ENCODE results near the gene MREG.
"Not testable (repeated sequence)": the region's sequence is repeated elsewhere in the genome, so short reads cannot be mapped to it uniquely, and the experiment has no call there.

The MREG gene

DNA sequence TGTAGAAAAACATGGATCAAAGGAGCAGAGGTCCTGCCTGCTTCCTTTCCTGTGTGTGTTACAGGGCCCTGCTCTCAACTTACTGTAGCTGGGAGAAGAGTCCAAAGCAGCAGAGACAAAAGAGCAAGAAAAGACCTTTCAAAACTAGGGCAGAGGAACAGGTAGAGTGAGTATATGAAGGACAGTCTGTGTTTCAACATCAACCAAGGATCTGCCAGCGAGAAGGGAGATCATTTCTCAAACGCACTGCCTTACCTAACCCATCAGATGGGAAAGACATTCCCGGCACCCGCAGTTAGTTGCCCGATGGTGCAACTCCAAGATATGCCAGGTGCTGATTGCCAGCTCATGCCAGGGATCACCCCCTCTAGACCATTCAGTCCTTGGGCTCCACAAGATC, 41.7 kb downstream of the MREG start:
- TF ChIP-seq, protein P1, sequence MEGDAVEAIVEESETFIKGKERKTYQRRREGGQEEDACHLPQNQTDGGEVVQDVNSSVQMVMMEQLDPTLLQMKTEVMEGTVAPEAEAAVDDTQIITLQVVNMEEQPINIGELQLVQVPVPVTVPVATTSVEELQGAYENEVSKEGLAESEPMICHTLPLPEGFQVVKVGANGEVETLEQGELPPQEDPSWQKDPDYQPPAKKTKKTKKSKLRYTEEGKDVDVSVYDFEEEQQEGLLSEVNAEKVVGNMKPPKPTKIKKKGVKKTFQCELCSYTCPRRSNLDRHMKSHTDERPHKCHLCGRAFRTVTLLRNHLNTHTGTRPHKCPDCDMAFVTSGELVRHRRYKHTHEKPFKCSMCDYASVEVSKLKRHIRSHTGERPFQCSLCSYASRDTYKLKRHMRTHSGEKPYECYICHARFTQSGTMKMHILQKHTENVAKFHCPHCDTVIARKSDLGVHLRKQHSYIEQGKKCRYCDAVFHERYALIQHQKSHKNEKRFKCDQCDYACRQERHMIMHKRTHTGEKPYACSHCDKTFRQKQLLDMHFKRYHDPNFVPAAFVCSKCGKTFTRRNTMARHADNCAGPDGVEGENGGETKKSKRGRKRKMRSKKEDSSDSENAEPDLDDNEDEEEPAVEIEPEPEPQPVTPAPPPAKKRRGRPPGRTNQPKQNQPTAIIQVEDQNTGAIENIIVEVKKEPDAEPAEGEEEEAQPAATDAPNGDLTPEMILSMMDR (IDR thresholded peaks at IDR 0.05; ENCODE audit: low read depth, low read length, missing control alignments), result no peak
- Histone ChIP-seq H3K36me3 (replicated peaks) (no peaks in the 10 kb centered on the region), H3K27me3 (replicated peaks) (no peaks in the 10 kb centered on the region), H3K27ac (no peak overlapping the region), H3K4me3 (ENCODE audit: low read depth, low read length) (no peak overlapping the region)
- in situ Hi-C loops (cut with HindIII; ENCODE audit: low pct_ligation_motif_present, low sequenced_read_pairs), result no loop called here
- no peak for DNase-seq

DNA sequence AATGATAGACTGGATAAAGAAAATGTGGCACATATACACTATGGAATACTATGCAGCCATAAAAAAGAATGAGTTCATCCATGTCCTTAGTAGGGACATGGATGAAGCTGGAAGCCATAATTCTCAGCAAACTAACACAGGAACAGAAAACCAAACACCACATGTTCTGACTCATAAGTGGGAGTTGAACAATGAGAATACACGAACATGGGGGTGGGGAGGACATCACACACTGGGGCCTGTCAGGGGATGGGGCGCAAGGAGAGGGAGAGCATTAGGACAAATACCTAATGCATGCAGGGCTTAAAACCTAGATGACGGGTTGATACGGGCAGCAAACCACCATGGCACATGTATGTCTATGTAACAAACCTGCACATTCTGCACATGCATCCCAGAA, 42.5 kb downstream of the MREG start:
- in situ Hi-C loops (cut with HindIII; ENCODE audit: low pct_ligation_motif_present, low sequenced_read_pairs), result not testable (repeated sequence)

DNA sequence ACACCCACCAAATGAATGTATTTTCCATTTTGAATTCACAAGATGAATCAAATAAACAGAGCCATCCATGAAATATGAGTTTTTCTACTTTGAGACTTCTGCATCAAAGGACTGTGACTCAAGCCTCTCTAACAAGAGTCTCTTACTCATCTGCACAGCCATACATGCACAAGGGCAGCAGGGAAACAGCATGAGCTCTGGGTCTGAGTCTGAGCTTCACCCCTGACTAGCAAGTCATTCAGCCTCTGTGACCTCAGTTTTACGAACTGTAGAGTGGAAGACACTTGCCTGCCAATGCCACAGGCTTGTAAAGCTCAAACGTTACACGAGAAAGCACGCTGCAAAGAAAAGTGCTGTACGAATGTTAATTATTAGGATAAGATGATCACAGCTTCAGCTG, 42.9 kb downstream of the MREG start:
- in situ Hi-C loops (cut with HindIII; ENCODE audit: low pct_ligation_motif_present, low sequenced_read_pairs), result no loop called here
- Histone ChIP-seq H3K27ac (no peak overlapping the region), H3K4me3 (ENCODE audit: low read depth, low read length) (no peak overlapping the region), H3K27me3 (replicated peaks) (no peaks in the 10 kb centered on the region), H3K36me3 (replicated peaks) (no peaks in the 10 kb centered on the region)
- DNase-seq, result peak; percentile 43
- TF ChIP-seq, protein P1 (IDR thresholded peaks at IDR 0.05; ENCODE audit: low read depth, low read length, missing control alignments), result no peak

More for the DNA sequence above, 42.5 kb downstream of the MREG start:
- not testable (repeated sequence) for H3K4me3 ChIP-seq (ENCODE audit: low read depth, low read length); H3K27me3 ChIP-seq (replicated peaks); H3K27ac ChIP-seq; H3K36me3 ChIP-seq (replicated peaks); DNase-seq

DNA sequence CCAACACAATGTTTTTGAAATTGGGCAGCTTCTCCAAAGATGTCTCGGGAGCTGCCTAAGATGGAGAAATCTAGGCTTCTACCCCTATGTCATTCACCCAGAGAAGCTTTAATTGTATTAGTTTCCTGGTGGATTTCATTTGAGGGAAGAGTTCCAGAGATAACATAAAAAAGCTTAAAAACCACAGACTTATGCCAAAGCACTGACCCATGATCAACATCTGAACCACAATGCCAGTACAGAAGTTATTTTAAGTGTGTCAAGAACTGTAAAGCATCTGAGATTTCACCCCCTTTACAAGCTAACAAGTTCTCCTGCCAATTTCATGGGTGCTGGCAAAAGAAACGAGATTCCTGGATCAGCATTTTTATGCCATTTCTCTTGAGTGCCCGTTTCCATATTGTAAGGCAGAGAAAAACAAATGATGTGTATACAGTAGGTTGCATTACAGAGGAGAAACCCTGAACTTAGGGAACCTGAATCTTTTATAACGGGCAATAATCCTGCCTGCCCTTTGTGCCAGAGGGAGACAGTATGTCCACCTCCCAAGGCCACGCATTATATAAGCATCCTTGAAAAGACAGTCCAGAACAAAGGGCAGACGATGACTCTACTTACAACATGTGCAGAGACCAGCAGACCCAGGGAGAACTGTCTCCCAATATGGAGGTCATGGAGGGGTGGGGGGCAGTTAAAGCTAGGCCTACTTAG, 44.1 kb downstream of the MREG start:
- in situ Hi-C loops (cut with HindIII; ENCODE audit: low pct_ligation_motif_present, low sequenced_read_pairs), result no loop called here
- TF ChIP-seq, protein P1 (IDR thresholded peaks at IDR 0.05; ENCODE audit: low read depth, low read length, missing control alignments), result no peak

DNA sequence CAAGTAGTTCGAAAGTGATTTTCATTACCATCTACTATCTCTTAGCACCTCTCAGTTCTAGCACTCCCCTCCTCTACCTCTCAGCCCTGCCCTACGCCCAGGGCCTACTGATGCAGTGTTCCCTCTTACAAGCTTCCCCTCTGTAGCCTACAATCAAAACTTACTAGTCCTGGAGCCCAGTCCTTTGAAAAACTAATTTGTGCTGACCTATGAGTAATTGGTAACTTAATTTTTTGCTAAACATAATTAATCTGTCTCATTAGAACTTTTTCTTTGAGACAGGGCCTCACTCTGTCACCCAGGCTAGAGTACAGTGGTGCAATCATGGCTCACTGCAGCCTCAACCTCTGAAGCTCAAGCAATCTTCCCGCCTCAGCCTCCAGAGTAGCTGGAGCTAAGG, 44.9 kb downstream of the MREG start:
- no peaks in the 10 kb centered on the region for H3K36me3 ChIP-seq (replicated peaks)
- no peak for DNase-seq
- no peak overlapping the region for H3K27ac ChIP-seq
- in situ Hi-C loops (cut with HindIII; ENCODE audit: low pct_ligation_motif_present, low sequenced_read_pairs), result no loop called here
- TF ChIP-seq, protein P1 (IDR thresholded peaks at IDR 0.05; ENCODE audit: low read depth, low read length, missing control alignments), result no peak
- H3K27me3 ChIP-seq (replicated peaks), result no peaks in the 10 kb centered on the region
- H3K4me3 ChIP-seq (ENCODE audit: low read depth, low read length), result no peak overlapping the region

More for the DNA sequence above, 44.1 kb downstream of the MREG start:
- H3K27me3 ChIP-seq (replicated peaks), result no peaks in the 10 kb centered on the region
- DNase-seq, result no peak
- H3K27ac ChIP-seq, result no peak overlapping the region
- no peaks in the 10 kb centered on the region for H3K36me3 ChIP-seq (replicated peaks)
- no peak overlapping the region for H3K4me3 ChIP-seq (ENCODE audit: low read depth, low read length)

DNA sequence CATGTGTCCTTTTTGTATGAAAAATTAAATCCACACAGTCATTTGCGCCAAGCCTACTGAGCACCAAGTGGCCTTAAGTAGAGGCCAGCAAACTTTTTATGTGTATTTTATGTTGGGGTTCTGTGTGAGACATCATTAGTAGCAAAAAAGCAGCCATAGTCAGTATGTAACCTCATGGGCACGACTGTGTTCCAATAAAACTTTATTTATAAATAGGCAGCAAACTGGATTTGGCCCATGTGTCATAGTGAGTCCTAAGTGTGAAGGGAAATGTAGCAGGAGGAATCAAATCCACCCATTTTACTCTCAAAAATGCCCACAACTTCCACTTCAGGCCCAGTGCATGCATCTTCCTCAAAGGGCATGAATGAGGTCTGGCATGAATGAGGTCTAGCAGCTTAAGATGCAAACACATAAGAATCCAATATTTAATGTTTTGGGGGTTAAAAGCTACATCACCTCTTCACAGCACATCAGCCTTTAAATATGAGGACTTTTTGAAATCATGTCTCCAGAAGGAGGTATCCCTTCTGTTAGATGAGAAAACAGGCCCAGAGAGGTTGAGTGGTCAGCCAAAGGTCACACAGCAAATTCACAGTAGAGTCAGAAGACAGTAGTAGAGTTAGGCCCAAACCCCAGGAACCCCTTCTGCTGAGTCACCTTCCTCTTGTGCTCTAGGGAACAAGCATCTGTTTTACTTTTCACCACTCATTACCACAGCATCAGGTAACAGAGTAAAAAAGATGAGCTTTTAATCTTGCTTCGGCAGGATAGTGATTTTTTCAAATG, 45.6 kb downstream of the MREG start:
- in situ Hi-C loops (cut with HindIII; ENCODE audit: low pct_ligation_motif_present, low sequenced_read_pairs), result no loop called here
- H3K27me3 ChIP-seq (replicated peaks), result no peaks in the 10 kb centered on the region

More for the DNA sequence above, 45.6 kb downstream of the MREG start:
- H3K36me3 ChIP-seq (replicated peaks), result no peaks in the 10 kb centered on the region
- H3K4me3 ChIP-seq (ENCODE audit: low read depth, low read length), result no peak overlapping the region
- no peak overlapping the region for H3K27ac ChIP-seq
- no peak for DNase-seq
- TF ChIP-seq, protein P1 (IDR thresholded peaks at IDR 0.05; ENCODE audit: low read depth, low read length, missing control alignments), result no peak
